ENCODE data around the gene TNNI2.

DNA sequence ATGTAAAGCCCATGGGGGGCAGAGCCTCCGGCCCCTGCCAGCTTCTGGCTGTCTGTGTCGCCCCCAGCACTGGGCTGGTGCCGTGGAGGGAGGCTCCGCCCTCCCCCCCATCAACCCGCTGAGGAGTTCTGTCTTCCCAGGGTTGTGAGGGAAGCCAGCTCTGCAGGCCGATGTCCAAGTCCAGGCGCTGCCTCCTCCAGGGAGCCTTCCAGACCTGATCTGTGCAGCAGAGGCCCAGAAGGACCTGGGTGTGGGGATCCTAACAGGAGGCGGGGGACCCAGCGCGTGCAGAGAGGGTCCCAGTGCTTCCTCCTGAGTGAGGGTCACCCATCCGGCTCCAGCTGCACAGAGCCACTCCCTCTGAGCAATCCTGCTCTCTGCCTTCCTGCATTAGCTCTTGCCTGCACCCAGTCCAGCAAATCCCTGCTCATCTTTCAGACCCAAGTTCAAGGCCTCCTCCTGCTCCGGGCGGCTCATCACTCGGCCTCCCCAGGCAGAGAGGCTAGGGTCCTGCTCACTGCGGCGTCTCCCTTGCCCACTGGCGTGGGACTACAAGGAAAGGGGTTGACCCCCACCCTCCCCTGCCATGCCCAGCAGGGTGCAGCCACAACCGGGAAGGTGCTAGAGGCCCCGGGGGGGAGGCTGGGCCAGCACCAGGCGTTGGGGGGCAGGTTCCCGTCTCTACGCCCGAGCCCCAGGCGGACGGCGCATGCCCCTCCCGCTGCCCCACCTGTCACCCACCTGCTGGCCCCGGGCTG lies 36.5 kb downstream of the TNNI2 start:
- TF ChIP-seq, protein P1, sequence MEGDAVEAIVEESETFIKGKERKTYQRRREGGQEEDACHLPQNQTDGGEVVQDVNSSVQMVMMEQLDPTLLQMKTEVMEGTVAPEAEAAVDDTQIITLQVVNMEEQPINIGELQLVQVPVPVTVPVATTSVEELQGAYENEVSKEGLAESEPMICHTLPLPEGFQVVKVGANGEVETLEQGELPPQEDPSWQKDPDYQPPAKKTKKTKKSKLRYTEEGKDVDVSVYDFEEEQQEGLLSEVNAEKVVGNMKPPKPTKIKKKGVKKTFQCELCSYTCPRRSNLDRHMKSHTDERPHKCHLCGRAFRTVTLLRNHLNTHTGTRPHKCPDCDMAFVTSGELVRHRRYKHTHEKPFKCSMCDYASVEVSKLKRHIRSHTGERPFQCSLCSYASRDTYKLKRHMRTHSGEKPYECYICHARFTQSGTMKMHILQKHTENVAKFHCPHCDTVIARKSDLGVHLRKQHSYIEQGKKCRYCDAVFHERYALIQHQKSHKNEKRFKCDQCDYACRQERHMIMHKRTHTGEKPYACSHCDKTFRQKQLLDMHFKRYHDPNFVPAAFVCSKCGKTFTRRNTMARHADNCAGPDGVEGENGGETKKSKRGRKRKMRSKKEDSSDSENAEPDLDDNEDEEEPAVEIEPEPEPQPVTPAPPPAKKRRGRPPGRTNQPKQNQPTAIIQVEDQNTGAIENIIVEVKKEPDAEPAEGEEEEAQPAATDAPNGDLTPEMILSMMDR (conservative IDR thresholded peaks at IDR 0.05 in 1 of 2, IDR thresholded peaks at IDR 0.05 in 1 of 2; ENCODE audit: low read depth in 1 of 2, low read length in 2 of 2), result no peak
- no peak for TF ChIP-seq EZH2 (IDR thresholded peaks at IDR 0.05; ENCODE audit: low read length, missing control alignments)
